Endothelial cell (in vitro differentiated cells): ENCODE data around the gene CUL3. TPM values are rescaled to one million over a fixed set of nuclear protein-coding genes. Genes with fewer than 3 reads are reported as not detected.

Experiments
- DNase-seq: peaks from one replicate; pipeline ENCODE4 v3.0.0; 2021; ENCODE audit warnings: low spot score
- H3K27ac Mint-ChIP-seq: one replicate; pipeline ENCODE4 v1.8.0; 2021; ENCODE audit warnings: mixed read lengths, inconsistent platforms; ENCODE audit not compliant: unreplicated experiment
- H3K27me3 Mint-ChIP-seq: one replicate; pipeline ENCODE4 v1.8.0; 2021; ENCODE audit warnings: mild to moderate bottlenecking, moderate library complexity, mixed read lengths, inconsistent platforms; ENCODE audit not compliant: unreplicated experiment
- H3K36me3 Mint-ChIP-seq: one replicate; pipeline ENCODE4 v1.8.0; 2021; ENCODE audit warnings: mild to moderate bottlenecking, low read depth, mixed read lengths, inconsistent platforms; ENCODE audit not compliant: unreplicated experiment
- H3K4me1 Mint-ChIP-seq: one replicate; pipeline ENCODE4 v1.8.0; 2021; ENCODE audit warnings: mild to moderate bottlenecking, mixed read lengths, inconsistent platforms; ENCODE audit not compliant: unreplicated experiment
- H3K4me3 Mint-ChIP-seq: one replicate; pipeline ENCODE4 v1.8.0; 2021; ENCODE audit warnings: mild to moderate bottlenecking, mixed read lengths, inconsistent platforms; ENCODE audit not compliant: unreplicated experiment
- H3K9me3 Mint-ChIP-seq: one replicate; pipeline ENCODE4 v1.8.0; 2021; ENCODE audit warnings: mixed read lengths, inconsistent platforms; ENCODE audit not compliant: unreplicated experiment
- CTCF ChIP-seq: fragments of 200-600 bp; sonication (generic); IDR thresholded peaks from one replicate; pipeline ENCODE4 v1.5.0; 2021; ENCODE audit warnings: antibody characterized with exemption; ENCODE audit not compliant: unreplicated experiment
- total RNA-seq: library from RNA; stranded (reverse); fragmentation: NEBNext Ultra II Directional; extraction: Animal tissue kit (Norgen Biotek cat#: 25700); gene quantifications from one replicate; pipeline ENCODE4 v1.2.1, GENCODE V29; 2021; ENCODE audit not compliant: unreplicated experiment

The CUL3 gene
- total RNA-seq, 1 donor from 2014 or later: 138 TPM

- Mint-ChIP-seq H3K27ac (no peak overlapping the region), H3K27me3 (no peaks in the 10 kb centered on the region), H3K9me3 (no peaks in the 10 kb centered on the region), H3K36me3 (no peaks in the 10 kb centered on the region), H3K4me1 (no peaks in the 10 kb centered on the region), H3K4me3 (no peak overlapping the region)
- TF ChIP-seq CTCF: no peak
- DNase-seq: no peak
Measured at GRCh38 chr2:224601923-224602322, 16.8 kb upstream of the CUL3 start.

- no peaks in the 10 kb centered on the region for H3K9me3 Mint-ChIP-seq
- no peak for TF ChIP-seq CTCF
- no peak overlapping the region for H3K4me3 Mint-ChIP-seq
- peaks cover 1% of the 10 kb centered on the region for H3K4me1 Mint-ChIP-seq
- H3K27me3 Mint-ChIP-seq: no peaks in the 10 kb centered on the region
- H3K36me3 Mint-ChIP-seq: no peaks in the 10 kb centered on the region
- no peak for DNase-seq
- no peak overlapping the region for H3K27ac Mint-ChIP-seq
Measured at GRCh38 chr2:224598678-224599077, 13.5 kb upstream of the CUL3 start.

- Mint-ChIP-seq H3K4me3 (no peak overlapping the region), H3K36me3 (no peaks in the 10 kb centered on the region), H3K4me1 (peaks cover 20% of the 10 kb centered on the region), H3K27me3 (no peaks in the 10 kb centered on the region), H3K9me3 (no peaks in the 10 kb centered on the region), H3K27ac (no peak overlapping the region)
- TF ChIP-seq CTCF: no peak
- no peak for DNase-seq
Measured at GRCh38 chr2:224596289-224596688, 11.1 kb upstream of the CUL3 start.

GRCh38 chr2:224595518-224595917, 10.4 kb upstream of the CUL3 start:
- Mint-ChIP-seq H3K27me3 (no peaks in the 10 kb centered on the region), H3K4me1 (peaks cover 27% of the 10 kb centered on the region), H3K27ac (no peak overlapping the region), H3K9me3 (no peaks in the 10 kb centered on the region), H3K4me3 (no peak overlapping the region), H3K36me3 (no peaks in the 10 kb centered on the region)
- no peak for TF ChIP-seq CTCF
- DNase-seq: no peak

- H3K27ac Mint-ChIP-seq: no peak overlapping the region
- H3K27me3 Mint-ChIP-seq: no peaks in the 10 kb centered on the region
- no peak for TF ChIP-seq CTCF
- H3K36me3 Mint-ChIP-seq: no peaks in the 10 kb centered on the region
- no peak overlapping the region for H3K4me3 Mint-ChIP-seq
- peaks cover 27% of the 10 kb centered on the region for H3K4me1 Mint-ChIP-seq
- no peak for DNase-seq
- H3K9me3 Mint-ChIP-seq: no peaks in the 10 kb centered on the region
Measured at GRCh38 chr2:224594840-224595239, 9.7 kb upstream of the CUL3 start.
